Activated CD8-positive, alpha-beta memory T cell treated with anti-CD3 and anti-CD28 coated beads, Interleukin-2, amount 50 U/mL, for 4 hours (primary cell): ENCODE results near the gene RAB21.

Experiments
- DNase-seq: peaks from one replicate; pipeline ENCODE4 v3.0.0-alpha.2; 2020

The RAB21 gene, protein sequence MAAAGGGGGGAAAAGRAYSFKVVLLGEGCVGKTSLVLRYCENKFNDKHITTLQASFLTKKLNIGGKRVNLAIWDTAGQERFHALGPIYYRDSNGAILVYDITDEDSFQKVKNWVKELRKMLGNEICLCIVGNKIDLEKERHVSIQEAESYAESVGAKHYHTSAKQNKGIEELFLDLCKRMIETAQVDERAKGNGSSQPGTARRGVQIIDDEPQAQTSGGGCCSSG

DNA sequence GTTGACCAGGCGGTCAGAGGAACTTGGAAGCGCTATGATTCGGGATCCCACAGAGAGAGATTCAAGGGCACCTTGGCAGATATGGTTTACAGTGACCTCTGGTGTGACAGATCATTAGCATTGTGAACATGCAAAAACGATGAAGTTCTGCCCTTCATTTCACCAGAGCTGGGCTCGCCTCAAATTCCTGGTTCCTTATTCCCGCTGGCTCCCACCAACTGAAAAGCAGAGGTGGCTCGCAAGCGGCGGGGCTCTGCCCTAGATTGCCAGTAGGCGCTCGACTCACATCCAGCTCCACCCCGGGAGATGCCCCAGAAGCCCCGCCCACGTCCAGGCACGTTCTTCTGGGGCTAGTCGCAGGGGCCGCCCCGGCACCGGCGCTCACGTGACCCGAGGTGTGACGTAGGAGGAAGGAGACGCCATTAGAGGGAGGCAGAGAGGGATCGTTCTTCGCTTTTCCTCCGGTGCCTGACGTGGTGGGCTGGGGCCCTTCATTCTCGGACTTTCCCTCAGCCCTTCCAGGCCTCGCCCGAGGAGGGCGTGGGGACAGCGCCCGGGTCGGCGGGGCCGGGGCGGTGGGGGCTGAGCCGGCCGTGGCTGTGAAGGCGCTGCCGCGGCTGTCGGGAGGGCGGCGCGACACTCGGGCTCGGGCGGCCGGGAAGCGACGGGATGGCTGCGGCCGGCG, at the start of gene RAB21:
RAB21 (plus strand) TSS at position 403 of the 685 bp plus-strand sequence; CDS start at position 670, 267 bp downstream.
- DNase-seq: peak; percentile 99

DNA sequence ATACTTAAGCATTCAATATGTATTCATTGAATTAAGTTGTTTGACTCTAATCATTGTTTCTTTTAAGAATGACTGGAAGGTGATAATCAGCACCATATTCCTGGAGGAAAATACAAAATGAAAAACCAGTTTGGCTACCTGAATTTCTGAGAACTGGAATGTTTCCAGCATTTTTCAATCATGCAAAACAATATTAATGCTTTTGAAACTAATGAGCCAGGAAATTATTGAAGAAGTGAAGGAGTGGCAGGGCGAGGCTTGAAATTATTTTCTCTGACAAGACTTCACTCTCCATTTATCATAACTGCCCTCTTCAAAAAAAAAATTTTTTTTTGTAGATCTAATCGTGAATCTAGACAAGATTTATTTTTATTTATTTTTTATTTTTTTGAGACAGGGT, 49.7 kb upstream of the RAB21 start:
- no peak for DNase-seq

DNA sequence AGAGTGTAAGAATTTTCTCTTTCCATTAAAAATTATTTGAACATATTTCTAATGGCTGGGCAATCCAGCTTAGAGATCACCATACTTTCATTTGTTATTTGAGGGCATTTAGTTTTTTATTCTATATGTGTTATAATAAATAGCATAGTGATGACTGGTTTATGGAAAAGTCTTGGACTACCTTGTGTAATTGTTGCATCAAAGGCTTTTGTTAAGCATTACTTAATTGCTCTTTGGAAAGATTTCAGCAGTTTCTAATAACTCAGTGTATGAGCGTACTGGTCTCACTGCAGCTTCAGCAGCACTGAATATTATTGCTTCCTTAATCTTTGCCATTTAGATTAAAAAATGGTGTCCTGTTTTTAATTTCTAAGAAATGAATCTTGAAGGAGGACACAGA, 46.0 kb upstream of the RAB21 start:
- no peak for DNase-seq

DNA sequence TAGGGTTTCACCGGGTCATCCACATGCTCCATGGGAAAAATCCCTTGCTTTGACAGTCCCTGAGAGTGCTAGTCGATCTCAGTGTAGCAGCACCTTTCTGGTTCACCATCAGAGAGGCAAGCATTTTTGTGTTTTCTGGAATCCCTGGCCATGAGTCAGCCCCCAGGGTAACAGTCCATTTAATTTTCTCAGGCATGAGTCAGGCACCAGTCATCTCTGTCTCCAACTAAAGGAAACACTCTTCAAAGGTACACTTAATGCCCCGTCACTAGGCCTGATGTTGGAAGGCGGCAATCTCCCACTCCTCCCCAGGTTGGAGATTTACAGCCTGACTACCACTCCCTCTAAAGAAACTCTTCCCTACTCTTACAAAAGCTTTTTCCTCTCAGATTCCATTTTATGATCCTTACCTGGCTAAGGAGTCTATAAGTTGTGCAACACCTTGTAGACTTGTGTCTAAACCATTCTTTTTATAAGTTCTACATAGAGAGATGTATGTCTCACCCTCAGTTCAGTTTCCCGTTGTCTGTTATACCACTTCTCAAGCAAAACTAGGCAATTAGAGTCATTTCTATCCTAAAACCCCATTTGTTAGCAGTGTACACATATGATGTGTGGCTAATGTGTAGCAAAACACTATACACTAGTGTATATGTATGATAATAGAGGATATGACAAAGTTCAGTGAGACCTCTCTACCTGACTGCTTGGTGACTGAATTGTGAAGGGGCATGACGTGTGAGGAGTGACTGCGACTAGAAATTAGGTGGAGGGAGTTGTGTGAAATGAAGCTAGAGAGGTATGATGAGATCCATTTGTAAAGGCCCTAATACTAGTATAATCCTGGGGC, 44.2 kb upstream of the RAB21 start:
- no peak for DNase-seq

DNA sequence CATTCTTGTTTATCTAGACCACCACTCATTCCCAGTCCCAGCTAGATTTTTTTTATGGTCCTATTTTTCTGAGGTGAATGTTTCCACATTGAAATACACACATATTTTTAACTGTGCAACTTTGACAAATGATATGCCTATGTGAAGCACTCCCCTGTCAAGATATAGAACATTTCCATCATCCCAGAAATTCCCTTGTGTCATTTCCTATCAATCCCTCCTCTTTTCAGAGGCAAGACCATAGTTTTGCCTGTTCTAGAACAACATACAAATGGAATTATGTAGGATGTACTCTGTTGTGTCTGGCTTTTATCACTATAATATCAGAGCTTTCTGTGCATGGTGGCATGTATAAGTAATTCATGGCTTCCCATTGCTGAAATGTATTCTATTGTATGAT, 36.1 kb upstream of the RAB21 start:
- no peak for DNase-seq

DNA sequence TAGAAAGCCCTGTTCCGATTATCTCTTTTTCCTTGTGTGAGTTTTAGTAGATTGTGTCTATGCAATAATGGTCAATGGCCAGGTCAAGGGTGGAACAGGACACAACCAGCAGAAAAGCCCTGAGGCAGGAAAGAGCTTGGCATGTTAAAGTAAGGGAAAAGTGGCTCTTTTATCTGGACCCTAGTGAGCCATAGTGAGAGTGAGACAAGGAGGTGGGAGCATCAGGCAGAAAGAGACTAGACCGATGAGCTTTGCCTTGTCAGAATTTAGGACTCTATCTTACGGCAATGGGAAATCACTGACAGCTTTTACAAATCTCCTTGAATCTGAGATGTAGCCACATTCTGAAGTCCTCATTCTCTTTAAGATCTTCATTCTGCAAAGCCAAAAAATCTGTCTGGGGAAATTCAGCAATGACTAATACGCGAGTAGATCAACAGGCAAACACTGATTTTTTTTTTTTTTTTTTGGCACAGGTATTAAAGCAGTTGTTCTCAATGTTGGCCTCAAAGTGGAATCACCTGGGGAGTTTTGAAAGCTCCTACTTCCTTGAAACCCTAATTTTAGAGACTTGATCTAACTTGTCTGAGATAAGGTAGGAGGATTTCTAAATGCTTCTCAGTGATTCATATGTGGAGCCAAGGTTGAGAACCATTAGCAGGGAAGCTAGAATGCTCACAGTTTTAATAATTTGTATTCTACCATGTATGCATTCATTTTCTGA, 34.9 kb upstream of the RAB21 start:
- DNase-seq: no peak

DNA sequence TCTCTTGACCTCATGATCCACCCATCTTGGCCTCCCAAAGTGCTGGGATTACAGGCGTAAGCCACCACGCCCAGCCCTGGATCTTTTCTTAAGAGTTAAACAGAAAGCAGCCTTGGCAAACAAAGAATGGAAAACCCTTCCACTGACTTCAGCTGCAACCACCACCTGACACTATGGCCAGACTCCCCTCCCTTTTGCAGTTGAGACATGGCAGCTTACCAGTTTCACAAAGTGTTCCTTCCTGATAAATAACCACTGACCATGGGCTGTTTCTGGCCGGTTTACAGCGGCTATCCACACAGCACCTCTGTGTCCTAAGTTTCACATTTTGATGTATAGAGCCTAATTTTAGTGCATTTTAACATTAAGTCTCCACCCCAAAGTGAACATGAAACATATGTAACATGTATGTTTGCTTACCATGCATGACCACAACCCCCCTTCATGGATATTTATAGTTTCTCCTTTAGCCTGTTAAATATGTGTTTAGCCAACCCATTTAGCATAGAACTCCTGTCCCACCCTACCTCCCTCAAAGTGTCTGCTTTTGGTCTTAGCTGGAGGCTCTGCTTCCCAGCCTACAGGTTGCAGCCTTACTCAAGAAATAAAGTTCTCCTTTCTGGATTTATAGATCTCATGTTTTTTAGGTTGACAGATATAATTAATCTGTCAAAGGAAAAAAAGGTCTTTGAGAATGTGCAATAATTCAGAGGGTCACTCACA, 32.7 kb upstream of the RAB21 start:
- DNase-seq: no peak

DNA sequence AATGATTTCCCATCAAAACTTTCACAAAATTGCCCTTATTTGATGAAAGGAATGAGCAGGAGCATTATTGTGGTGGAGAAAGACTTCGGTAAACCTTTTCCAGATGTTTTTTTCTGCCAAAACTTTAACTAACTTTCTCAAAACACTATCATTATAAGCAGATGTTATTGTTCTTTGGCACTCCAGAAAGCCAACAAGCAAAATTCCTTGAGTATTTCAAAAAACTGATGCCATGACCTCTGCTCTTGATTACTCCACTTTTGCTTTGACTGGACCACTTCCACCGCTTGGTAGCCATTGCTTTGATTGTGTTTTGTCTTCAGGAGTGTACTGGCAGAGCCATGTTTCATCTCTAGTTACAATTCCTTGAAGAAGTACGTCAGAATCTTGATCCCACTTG, 29.7 kb upstream of the RAB21 start:
- no peak for DNase-seq

DNA sequence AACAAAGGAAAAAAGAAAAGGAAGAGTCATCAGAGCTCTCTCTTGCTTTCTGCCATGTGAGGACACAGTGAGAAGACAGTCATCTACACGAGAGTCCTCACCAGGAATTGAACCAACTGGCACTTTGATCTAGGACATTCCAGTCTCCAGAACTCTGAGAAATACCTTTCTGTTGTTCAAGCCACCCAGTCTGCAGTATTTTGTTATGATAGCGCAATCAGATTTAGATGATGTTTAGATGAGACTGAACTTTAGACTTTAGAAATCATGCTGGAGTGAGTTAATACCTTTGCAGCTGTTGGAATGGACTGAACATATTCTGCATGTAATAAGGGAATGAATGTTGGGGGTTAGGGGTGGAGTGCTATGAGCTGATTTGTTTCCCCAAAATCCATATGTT, 28.1 kb upstream of the RAB21 start:
- no peak for DNase-seq

DNA sequence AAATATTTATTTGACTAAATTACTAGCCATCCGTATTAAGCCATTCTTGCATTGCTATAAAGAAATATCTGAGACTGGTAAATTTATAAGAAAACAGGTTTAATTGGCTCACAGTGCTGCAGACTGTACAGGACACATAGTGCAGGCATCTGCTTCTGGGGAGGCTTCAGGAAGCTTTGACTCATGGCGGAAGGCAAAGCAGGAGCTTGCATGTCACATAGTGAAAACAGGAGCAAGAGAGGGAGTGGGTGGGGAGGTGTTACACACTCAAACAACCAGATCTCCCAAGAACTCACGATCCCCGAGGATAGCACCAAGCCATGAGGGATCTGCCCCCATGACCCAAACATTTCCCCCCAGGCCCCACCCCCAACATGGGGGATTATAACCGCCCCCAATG, 26.7 kb upstream of the RAB21 start:
- no peak for DNase-seq

DNA sequence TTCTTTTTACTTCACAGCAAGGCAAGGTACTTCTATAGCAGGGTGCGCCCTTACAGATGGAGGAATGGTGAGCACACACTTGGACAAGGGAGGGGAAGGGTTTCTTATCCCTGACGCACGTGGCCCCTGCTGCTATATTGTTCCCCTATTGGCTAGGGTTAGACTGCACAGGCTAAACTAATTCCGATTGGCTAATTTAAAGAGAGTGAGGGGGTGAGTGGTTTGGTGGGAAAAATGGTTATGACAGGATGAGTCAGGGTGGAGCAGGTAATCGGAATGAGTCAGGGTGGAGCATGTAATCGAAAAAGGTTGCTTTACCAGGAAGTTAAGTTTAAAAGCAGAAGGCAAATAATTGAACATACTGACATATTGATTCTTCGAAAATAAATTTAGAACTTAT, 23.7 kb upstream of the RAB21 start:
- DNase-seq: no peak

DNA sequence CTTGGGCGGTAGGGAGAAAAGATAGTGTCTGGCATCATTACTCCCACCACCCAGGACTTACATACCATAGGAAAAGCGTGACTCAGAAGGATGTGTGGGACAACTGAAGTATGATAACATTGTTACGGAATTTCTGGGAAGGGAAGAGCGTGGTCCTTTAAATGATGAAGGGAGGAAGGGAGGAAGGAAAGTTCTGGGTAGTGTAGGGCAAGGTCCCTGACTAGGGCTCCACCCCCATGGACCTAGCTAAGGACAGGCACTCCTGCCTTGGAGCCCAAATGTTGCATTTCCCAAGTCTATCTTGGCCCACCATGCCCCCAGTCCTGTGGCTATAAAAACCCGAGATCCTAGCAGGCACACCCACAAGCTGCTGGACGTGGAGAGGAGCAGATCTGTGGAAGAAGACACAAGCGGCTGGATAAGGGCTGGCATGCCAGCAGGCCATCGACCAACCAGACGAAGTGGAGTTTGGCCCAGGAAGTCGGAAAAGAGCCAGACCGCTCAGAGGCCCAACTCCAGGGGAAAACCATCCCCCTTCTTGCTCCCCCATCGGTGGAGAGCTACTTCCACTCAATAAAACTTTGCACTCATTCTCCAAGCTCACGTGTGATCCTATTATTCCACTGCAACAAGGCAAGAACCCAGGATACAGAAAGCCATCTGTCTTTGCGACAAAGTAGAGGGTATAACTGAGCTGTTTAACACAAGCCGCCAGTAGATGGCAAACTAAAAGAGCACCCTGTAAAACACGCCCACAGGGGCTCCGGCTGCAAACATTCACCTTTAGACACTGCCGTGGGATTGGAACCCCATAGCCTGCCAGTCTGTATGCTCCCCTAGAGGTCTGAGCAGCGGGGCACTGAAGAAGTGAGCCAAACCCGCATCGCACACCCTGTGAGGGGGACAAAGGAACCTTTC, 23.0 kb upstream of the RAB21 start:
- DNase-seq: no peak

DNA sequence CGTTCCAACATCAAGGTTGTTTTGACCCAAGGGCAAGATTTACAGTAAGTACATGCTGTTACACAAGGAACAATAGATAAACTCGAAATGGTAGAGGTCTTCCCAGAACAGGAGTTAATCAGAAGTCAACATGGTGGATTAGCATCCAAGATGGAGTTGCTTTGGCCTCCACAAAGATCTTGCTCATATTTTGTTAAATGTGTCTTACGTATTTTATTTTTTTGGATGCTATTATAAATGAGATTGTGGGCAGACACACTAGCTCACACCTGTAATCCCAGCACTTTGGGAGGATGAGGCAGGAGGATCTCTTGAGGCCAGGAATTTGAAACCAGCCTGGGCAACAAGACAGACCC, 22.3 kb upstream of the RAB21 start:
- DNase-seq: no peak

DNA sequence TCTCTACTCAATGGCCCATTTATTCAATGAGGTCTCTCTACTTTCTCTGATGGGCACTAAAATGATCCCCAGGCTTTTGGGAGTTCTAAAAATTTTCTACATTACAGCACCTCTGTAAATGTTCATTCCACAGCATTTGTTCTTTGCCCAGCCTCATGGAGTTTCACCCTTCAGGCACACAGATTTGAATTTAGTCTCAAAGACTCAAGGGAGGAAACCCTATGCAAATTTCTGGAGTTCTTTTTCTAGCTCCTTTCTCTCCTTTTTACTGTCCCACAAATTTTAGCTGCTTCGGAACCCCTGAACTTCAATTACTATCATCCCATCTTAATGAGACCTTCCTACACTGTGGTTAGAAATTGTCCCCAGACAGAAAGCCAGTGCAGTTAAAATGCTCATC, 17.5 kb upstream of the RAB21 start:
- no peak for DNase-seq

DNA sequence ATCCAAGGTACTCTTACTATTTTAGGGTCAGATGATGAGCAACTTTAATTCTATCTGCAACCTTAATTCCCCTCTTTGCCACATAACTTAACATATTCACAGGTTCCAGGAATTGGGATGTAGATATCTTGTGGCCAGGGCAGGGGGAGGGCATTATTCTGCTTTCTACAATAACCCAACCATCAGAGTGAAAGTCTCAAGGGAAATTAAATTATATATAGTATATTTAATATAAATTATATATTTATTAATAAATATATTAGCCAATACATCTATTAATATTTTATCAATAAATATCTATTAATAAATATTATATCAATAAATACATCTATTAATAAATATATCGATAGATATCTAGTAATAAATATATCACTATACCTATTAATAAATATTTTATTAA, 11.7 kb upstream of the RAB21 start:
- no peak for DNase-seq

DNA sequence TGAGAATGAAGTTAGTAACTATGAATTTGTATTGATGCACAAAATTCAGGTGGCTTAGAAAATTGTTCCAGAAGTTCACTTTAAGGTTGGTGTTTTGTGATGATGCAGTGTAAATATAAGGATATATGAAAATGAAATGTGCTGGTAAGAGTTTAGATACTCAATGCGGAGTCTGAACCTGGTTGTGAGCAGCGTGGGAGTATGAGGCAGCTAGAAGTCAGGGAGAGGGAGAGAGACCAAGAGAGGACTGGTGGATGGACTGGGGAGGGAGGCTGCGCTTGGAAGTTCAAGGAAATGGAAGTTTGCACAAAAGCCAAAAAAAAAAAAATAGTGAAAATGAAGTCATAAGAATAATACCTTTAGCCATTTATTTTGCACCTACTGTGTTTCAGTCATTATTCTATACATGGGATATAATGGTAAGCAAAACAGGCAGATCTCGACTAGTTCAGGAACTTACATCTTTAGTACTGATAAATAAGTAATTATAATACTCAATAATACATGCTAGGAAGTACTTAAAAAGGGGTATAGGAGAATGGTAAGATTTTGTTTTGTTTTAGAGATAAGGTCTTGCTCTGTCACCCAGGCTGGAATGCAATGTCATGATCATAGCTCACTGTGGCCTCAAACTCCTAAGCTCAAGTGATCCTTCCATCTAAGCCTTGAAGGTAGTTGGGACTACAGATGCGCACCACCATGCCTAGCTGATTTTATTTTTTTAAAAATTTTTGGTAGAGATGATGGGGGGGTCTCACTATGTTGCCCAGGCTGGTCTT, 10.0 kb upstream of the RAB21 start:
- DNase-seq: no peak

DNA sequence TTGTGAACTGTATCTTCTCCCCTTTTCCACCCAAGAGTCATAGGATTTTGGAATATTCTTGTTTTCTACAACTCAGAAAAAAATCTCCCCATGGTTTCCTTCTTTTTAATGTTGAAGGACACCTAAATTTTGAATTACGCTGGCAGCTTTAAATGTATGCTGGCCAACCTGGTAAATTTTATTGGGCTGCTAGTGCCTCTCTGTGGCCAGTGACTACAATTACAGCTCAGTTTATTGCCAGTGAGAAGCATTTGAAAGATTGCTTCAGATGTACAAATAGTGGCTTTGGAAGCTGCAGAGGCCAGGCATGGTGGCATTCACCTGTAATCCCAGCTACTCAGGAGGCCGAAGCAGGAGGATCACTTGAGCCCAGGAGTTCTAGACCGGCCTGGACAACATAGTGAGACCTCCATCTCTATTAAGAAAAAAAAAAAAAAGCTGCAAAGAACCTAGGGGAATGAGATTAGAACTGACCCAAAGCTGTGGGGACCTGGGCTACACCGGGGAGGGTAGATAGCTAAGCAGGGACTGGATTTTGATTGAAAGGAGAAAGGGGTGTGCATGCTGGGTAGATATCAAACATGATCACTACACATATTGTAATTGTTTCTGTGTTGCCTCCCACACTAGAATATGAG, 7.6 kb upstream of the RAB21 start:
- DNase-seq: peak; percentile 43

DNA sequence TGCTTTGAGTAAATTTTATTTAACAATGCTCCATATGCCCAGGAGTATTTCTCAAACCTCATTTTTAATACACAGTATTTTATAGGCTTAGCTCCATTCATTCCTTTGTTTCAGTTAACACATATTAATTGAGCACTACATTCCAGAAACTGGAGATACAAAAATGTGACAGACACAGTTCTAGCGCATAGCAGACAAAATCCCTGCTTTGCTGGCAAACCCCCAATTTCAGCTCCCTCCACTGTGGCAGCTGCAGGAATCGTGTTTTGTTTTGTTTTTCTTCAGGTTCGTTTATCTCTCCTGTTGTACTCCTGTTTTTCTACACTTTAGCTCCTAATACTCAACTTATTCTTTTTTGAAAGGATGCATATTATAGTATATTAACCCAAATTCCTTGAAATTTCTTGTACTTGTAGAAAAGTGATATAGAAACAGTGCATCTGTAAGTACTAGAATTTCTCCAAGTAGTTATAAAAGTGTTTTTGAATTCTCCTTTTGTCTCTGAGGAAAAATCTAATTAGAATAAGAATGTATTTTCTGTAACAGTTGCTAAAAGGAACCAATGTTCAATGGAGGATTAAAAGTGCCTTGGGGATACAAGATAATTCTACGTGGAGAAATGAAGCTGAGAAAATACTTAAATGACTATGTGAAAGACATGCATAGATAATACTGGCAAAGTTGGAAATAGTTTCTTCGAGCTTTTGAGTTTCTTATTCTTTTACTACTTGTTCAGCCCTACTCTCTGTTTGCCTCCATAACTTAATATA, 6.4 kb upstream of the RAB21 start:
- no peak for DNase-seq

DNA sequence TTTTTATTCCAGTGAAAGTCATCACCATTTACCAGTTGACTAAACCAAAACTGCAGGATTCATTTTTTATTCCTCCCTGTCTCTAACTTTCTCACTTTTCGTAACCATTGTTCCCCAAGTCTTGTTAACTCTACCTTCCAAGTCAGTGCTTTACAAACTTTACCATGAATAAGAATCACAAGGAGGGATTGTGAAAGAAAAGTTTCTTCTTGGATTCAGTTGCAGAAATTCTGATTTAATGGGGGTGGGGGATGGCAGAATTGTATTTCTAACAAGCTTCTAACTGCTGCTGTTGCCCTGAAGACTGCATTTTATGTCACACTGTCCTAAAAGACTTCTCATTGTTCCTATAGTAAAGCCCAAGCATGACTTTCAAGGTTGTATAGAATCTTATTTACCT, 5.0 kb upstream of the RAB21 start:
- no peak for DNase-seq

DNA sequence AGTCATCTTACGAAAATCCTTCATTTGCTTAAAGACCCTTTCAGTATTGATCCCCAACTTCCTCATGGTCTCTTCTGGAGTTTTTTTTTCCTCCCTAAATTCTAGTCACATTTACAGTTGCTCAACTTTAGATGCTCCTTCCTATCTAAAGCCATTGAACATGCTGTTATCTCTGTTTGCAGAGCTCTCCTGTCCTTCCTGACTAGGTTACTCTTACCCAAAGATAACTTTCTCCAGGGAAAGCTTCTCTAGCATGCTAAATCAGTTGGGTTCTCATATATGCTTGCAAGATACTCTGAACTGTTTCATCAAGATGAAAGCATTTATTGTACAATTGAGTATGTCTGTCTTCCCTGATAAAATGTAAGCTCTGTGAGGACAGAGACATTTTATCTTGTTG, 1.8 kb upstream of the RAB21 start:
- DNase-seq: no peak
